Measurements from ENCODE around the gene CDK3. TPM values are rescaled to one million over a fixed set of nuclear protein-coding genes. Genes with fewer than 3 reads are reported as not detected.

CDK3 gene
- total RNA-seq, 1 donor from 2014 or later: 14.1 TPM

DNA sequence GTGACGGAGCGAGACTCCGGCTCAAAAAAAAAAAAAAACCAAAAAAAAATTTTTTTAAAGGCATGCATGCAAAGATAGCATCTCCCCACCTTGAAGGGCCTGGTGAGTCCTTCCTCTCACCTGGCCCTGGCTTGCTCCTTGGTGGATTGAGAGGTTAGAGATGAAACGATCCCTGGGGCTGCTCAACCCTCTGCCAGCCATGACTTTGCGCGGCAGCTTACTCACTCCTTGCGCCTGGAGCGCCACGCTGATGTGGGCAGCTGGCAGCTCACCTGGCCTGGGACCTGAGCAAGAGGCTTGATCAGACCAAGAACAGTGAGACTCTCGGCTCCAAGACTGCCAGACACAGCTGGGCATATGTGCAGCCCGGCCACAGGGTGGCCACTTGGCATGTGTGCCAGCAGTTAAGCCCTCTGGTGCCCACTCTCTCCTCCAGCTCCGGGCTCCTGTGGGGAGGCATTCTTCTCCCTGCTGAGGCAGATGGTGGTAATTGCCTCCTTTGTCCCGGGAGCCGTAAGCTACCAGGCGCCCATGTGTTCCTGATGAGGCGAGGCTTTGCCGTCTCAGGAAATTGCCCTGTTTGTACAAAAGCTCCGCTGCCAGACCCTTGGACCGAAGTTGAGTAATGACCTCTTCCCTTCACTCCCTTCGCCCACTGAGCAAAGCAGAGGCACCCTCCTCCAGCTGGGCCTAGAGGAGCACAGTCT, 31.6 kb downstream of the CDK3 start:
- peaks cover 3% of the 10 kb centered on the region for H3K36me3 Mint-ChIP-seq (ENCODE audit: low read depth)
- ChIA-PET CTCF (no interaction called here), POLR2A (no interaction called here)
- intact Hi-C loops (cut with micrococcal nuclease): no loop called here
- DNase-seq: no peak
- TF ChIP-seq, protein P1, sequence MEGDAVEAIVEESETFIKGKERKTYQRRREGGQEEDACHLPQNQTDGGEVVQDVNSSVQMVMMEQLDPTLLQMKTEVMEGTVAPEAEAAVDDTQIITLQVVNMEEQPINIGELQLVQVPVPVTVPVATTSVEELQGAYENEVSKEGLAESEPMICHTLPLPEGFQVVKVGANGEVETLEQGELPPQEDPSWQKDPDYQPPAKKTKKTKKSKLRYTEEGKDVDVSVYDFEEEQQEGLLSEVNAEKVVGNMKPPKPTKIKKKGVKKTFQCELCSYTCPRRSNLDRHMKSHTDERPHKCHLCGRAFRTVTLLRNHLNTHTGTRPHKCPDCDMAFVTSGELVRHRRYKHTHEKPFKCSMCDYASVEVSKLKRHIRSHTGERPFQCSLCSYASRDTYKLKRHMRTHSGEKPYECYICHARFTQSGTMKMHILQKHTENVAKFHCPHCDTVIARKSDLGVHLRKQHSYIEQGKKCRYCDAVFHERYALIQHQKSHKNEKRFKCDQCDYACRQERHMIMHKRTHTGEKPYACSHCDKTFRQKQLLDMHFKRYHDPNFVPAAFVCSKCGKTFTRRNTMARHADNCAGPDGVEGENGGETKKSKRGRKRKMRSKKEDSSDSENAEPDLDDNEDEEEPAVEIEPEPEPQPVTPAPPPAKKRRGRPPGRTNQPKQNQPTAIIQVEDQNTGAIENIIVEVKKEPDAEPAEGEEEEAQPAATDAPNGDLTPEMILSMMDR (IDR thresholded peaks at IDR 0.05): no peak
- no peaks in the 10 kb centered on the region for H3K9me3 Mint-ChIP-seq
- no peak overlapping the region for H3K4me3 Mint-ChIP-seq
- H3K4me1 Mint-ChIP-seq: peaks cover 8% of the 10 kb centered on the region
- H3K27me3 Mint-ChIP-seq: no peaks in the 10 kb centered on the region
- no peak overlapping the region for H3K27ac Mint-ChIP-seq
- no peak for ATAC-seq (ENCODE audit: low read depth)

DNA sequence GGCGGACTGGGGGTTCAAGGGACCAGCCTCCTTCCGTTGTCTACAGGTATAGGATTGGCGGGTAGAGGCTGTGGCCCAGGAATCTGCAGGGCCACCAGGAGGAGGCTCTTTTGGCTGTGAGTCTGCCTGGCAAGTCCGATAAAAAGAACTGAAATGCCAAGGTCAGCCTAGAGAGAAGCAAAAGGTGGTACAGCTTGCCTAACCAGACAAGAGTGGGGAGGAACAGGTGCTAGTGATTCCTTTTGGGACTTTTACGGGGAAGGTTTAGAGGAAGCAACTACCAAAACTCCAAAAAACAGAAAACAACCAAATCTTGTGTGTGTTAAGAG, 32.1 kb downstream of the CDK3 start:
- DNase-seq (no peak), ATAC-seq (ENCODE audit: low read depth) (no peak)
- intact Hi-C loops (cut with micrococcal nuclease): no loop called here
- H3K4me1 Mint-ChIP-seq: peaks cover 8% of the 10 kb centered on the region
- peaks cover 3% of the 10 kb centered on the region for H3K36me3 Mint-ChIP-seq (ENCODE audit: low read depth)
- ChIA-PET CTCF (no interaction called here), POLR2A (no interaction called here)
- H3K27me3 Mint-ChIP-seq: no peaks in the 10 kb centered on the region
- H3K27ac Mint-ChIP-seq: no peak overlapping the region
- H3K4me3 Mint-ChIP-seq: no peak overlapping the region
- TF ChIP-seq, protein P1 (IDR thresholded peaks at IDR 0.05): no peak
- no peaks in the 10 kb centered on the region for H3K9me3 Mint-ChIP-seq

DNA sequence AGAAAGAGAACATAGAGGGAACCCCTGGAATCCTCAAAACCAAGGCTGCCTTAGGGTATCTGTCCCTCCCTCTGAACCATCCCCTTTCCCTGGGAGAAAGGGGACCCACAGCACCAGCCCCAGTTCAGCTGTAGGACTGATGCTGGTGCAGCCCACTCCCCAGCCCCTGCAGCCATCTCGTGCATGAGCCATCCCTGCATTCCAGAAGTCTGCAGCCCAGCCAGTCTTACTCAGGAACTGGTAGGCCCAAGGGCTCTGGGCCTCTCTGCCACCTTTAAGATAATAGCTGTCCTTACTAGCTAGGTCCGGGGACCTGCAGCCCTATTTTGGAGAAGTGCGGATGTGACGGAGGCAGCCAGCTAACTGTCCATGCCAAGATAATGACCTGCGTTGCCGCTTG, 32.5 kb downstream of the CDK3 start:
- ChIA-PET POLR2A (interaction anchor here (0.6 kb wide), 1 partner anchor 36 kb away, joined by 3 read pairs; no protein-coding TSS in a partner anchor), CTCF (no interaction called here)

DNA sequence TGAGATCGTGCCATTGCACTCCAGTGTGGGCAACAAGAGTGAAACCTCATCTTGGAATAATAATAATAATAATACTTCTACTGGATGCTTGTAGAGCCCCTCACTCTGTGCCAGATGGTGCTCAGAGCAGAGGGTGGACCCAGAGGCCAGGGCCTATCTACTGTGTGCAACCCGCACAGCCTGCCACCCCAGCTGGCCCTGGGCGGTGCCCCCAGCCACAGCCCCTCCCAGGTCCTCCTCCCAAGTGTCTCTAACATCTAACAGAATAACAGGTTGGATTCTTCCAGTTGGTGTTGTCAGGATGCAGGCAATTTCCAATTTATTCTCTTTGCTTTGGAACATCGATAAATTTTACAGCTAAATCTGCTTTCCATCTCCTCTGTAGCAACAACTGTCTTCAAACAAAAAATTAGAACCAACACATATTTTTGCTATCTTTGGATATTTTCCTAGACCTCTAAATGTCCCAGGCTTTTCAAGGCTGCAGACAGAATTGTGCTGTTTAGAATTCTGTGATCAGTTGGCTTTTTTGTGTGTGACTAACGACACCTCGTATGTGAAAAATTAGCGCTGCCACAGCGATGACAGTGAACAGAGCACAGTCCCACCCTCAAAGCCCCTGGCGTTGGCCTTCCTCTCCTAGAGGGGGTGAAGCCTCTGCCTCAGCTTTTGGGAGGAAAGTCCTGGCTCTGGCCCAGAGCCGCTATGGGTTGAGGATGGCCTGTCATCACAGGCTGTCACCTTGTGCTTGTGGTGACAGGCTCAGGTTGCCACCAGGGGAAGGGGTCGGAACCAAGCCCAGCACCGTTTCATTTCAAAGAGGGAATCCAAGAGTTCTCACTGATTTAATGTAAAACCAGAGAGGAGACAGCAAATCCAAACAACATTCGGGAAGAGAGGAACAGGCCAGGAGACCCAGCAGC, 34.0 kb downstream of the CDK3 start:
- ATAC-seq (ENCODE audit: low read depth): no peak
- no peak for DNase-seq
- no peaks in the 10 kb centered on the region for H3K9me3 Mint-ChIP-seq
- no peak overlapping the region for H3K4me3 Mint-ChIP-seq
- ChIA-PET CTCF (no interaction called here), POLR2A (no interaction called here)
- peaks cover 21% of the 10 kb centered on the region for H3K36me3 Mint-ChIP-seq (ENCODE audit: low read depth)
- H3K27me3 Mint-ChIP-seq: no peaks in the 10 kb centered on the region
- intact Hi-C loops (cut with micrococcal nuclease): no loop called here
- no peak overlapping the region for H3K27ac Mint-ChIP-seq
- H3K4me1 Mint-ChIP-seq: peaks cover 3% of the 10 kb centered on the region
- TF ChIP-seq, protein P1 (IDR thresholded peaks at IDR 0.05): no peak

More for the DNA sequence above, 32.5 kb downstream of the CDK3 start:
- Mint-ChIP-seq H3K4me3 (no peak overlapping the region), H3K27ac (no peak overlapping the region), H3K27me3 (no peaks in the 10 kb centered on the region), H3K4me1 (peaks cover 8% of the 10 kb centered on the region), H3K36me3 (ENCODE audit: low read depth) (peaks cover 5% of the 10 kb centered on the region), H3K9me3 (no peaks in the 10 kb centered on the region)
- no peak for DNase-seq
- intact Hi-C loops (cut with micrococcal nuclease): no loop called here
- TF ChIP-seq, protein P1 (IDR thresholded peaks at IDR 0.05): no peak
- ATAC-seq (ENCODE audit: low read depth): no peak

Measured in activated B cell treated with CpG ODN at 0.5 μM for 24 hours (primary cell).